ENCODE measurements around the gene PPP1R27. TPM values are rescaled to one million over a fixed set of nuclear protein-coding genes. Genes with fewer than 3 reads are reported as not detected.

PPP1R27 gene
- polyA plus RNA-seq, 3 donors: 0.22 to 1.5 (median 0.33) TPM

DNA sequence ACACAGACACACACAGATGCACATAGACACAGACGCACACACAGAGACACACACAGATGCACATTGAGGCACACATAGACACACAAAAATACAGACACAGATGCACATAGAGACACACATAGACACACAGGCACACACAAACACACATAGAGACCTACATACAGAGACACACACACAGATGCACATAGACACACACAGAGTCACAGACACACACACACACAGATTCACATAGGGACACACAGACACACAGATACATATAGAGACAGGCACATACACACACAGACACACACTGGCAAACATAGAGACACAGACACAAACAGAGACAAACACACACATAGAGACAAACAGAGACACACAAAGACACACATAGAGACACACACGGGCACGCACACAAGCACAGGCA, 40.8 kb downstream of the PPP1R27 start:
- Histone ChIP-seq H3K27me3 (ENCODE audit: control insufficient read depth in 2 of 2, insufficient read depth in 2 of 2, low read length in 2 of 2) (no peaks in the 10 kb centered on the region), H4K20me1 (ENCODE audit: insufficient read depth, low read length) (no peaks in the 10 kb centered on the region), H3K9me3 (replicated peaks in 1 of 2; ENCODE audit: control insufficient read depth in 1 of 2, insufficient read depth in 1 of 2, low read length in 2 of 2) (no peaks in the 10 kb centered on the region), H3K4me2 (replicated peaks; ENCODE audit: extremely low read depth, low read length, poor library complexity, severe bottlenecking) (no peak overlapping the region), H2AFZ (ENCODE audit: insufficient read depth, low read depth, low read length, poor library complexity, severe bottlenecking) (no peak overlapping the region), H3K79me2 (ENCODE audit: insufficient read depth, low read length) (no peaks in the 10 kb centered on the region), H3K4me1 (ENCODE audit: control insufficient read depth in 1 of 2, insufficient read depth in 2 of 2, low read length in 2 of 2) (no peaks in the 10 kb centered on the region), H3K9ac (ENCODE audit: insufficient read depth, low read length, poor library complexity, severe bottlenecking) (no peak overlapping the region), H3K27ac (ENCODE audit: low read depth in 1 of 2, low read length in 2 of 2) (no peak overlapping the region), H3K36me3 (replicated peaks in 1 of 2; ENCODE audit: control insufficient read depth in 1 of 2, insufficient read depth in 2 of 2, low read length in 2 of 2) (no peaks in the 10 kb centered on the region), H3K4me3 (replicated peaks in 1 of 3; ENCODE audit: low read depth in 2 of 3, low read length in 3 of 3) (no peak overlapping the region)
- no peak for DNase-seq
- H3K4me3 Mint-ChIP-seq: no peak overlapping the region
- H3K4me1 Mint-ChIP-seq: no peaks in the 10 kb centered on the region
- WGBS (ENCODE audit: insufficient coverage): 100% methylated on average over 1 of the region's 3 CpGs
- TF ChIP-seq, protein P1, sequence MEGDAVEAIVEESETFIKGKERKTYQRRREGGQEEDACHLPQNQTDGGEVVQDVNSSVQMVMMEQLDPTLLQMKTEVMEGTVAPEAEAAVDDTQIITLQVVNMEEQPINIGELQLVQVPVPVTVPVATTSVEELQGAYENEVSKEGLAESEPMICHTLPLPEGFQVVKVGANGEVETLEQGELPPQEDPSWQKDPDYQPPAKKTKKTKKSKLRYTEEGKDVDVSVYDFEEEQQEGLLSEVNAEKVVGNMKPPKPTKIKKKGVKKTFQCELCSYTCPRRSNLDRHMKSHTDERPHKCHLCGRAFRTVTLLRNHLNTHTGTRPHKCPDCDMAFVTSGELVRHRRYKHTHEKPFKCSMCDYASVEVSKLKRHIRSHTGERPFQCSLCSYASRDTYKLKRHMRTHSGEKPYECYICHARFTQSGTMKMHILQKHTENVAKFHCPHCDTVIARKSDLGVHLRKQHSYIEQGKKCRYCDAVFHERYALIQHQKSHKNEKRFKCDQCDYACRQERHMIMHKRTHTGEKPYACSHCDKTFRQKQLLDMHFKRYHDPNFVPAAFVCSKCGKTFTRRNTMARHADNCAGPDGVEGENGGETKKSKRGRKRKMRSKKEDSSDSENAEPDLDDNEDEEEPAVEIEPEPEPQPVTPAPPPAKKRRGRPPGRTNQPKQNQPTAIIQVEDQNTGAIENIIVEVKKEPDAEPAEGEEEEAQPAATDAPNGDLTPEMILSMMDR (IDR thresholded peaks at IDR 0.05): no peak
- H3K9me3 Mint-ChIP-seq: peaks cover 0 to 5% (median 0%) of the 10 kb centered on the region in 7 donors
- intact Hi-C loops (cut with micrococcal nuclease): no loop called here
- peaks cover 3 to 13% (median 3%) of the 10 kb centered on the region in 3 donors for H3K27me3 Mint-ChIP-seq (ENCODE audit: low read depth in 3 of 3)
- H3K36me3 Mint-ChIP-seq: no peaks in the 10 kb centered on the region
- H3K27ac Mint-ChIP-seq: no peak overlapping the region

GRCh38 chr17:81792675-81793615, 41.9 kb downstream of the PPP1R27 start:
- intact Hi-C loops (cut with micrococcal nuclease): no loop called here
- no peaks in the 10 kb centered on the region for H3K36me3 ChIP-seq (replicated peaks in 1 of 2; ENCODE audit: control insufficient read depth in 1 of 2, insufficient read depth in 2 of 2, low read length in 2 of 2)
- WGBS (ENCODE audit: insufficient coverage): 96% methylated on average over 8 of the region's 8 CpGs

More at GRCh38 chr17:81792675-81793615, 41.9 kb downstream of the PPP1R27 start:
- TF ChIP-seq, protein P1 (IDR thresholded peaks at IDR 0.05): no peak
- Histone ChIP-seq H3K27me3 (ENCODE audit: control insufficient read depth in 2 of 2, insufficient read depth in 2 of 2, low read length in 2 of 2) (no peaks in the 10 kb centered on the region), H3K4me2 (replicated peaks; ENCODE audit: extremely low read depth, low read length, poor library complexity, severe bottlenecking) (no peak overlapping the region), H4K20me1 (ENCODE audit: insufficient read depth, low read length) (no peaks in the 10 kb centered on the region), H3K4me1 (ENCODE audit: control insufficient read depth in 1 of 2, insufficient read depth in 2 of 2, low read length in 2 of 2) (no peaks in the 10 kb centered on the region), H3K9me3 (replicated peaks in 1 of 2; ENCODE audit: control insufficient read depth in 1 of 2, insufficient read depth in 1 of 2, low read length in 2 of 2) (no peaks in the 10 kb centered on the region), H3K9ac (ENCODE audit: insufficient read depth, low read length, poor library complexity, severe bottlenecking) (no peak overlapping the region), H3K27ac (ENCODE audit: low read depth in 1 of 2, low read length in 2 of 2) (no peak overlapping the region), H3K79me2 (ENCODE audit: insufficient read depth, low read length) (no peaks in the 10 kb centered on the region), H2AFZ (ENCODE audit: insufficient read depth, low read depth, low read length, poor library complexity, severe bottlenecking) (no peak overlapping the region), H3K4me3 (replicated peaks in 1 of 3; ENCODE audit: low read depth in 2 of 3, low read length in 3 of 3) (no peak overlapping the region)
- Mint-ChIP-seq H3K9me3 (peaks cover 0 to under 1% (median 0%) of the 10 kb centered on the region in 7 donors), H3K27me3 (ENCODE audit: low read depth in 3 of 3) (peaks cover 3 to 8% (median 3%) of the 10 kb centered on the region in 3 donors), H3K27ac (no peak overlapping the region), H3K36me3 (no peaks in the 10 kb centered on the region), H3K4me1 (no peaks in the 10 kb centered on the region), H3K4me3 (no peak overlapping the region)
- no peak for DNase-seq

Other genes with a start within 250 kb of the PPP1R27 start
- gene NPLOC4, start 197.9 kb downstream of the PPP1R27 start, polyA plus RNA-seq: 100 to 1,000 TPM in 2 of 3 donors, 10 to 100 TPM in 1; 92.1 to 112 (median 106) TPM
- gene TSPAN10, start 197.9 kb downstream of the PPP1R27 start, polyA plus RNA-seq: not detected
- 10 to 100 TPM in 2 of 3 donors, 1 to 10 TPM in 1; 8.9 to 12.0 (median 11.5) TPM for gene PDE6G, start 178.5 kb downstream of the PPP1R27 start, polyA plus RNA-seq
- 10 to 100 TPM; 46.0 to 61.1 (median 51.8) TPM for gene OXLD1, start 168.4 kb downstream of the PPP1R27 start, polyA plus RNA-seq
- gene CCDC137, start 168.3 kb downstream of the PPP1R27 start, polyA plus RNA-seq: 1 to 10 TPM; 2.4 to 8.8 (median 3.6) TPM
- gene ARL16, start 151.3 kb downstream of the PPP1R27 start, polyA plus RNA-seq: 10 to 100 TPM; 17.6 to 43.0 (median 28.7) TPM
- gene HGS, start 151.0 kb downstream of the PPP1R27 start, polyA plus RNA-seq: 100 to 1,000 TPM in 1 of 3 donors, 10 to 100 TPM in 2; 19.3 to 200 (median 28.0) TPM
- 10 to 100 TPM; 21.2 to 57.0 (median 38.3) TPM for gene MRPL12, start 131.7 kb downstream of the PPP1R27 start, polyA plus RNA-seq
- gene SLC25A10, start 122.8 kb downstream of the PPP1R27 start, polyA plus RNA-seq: 1 to 10 TPM; 1.8 to 2.3 (median 1.9) TPM
- not detected for gene GCGR, start 30.9 kb downstream of the PPP1R27 start, polyA plus RNA-seq
- gene MCRIP1, start 1.8 kb downstream of the PPP1R27 start, polyA plus RNA-seq: 10 to 100 TPM; 48.4 to 63.0 (median 48.5) TPM
- gene P4HB, start 25.5 kb upstream of the PPP1R27 start, polyA plus RNA-seq: 100 to 1,000 TPM; 108 to 297 (median 291) TPM
- 100 to 1,000 TPM in 1 of 3 donors, 10 to 100 TPM in 2; 86.3 to 477 (median 97.2) TPM for gene ARHGDIA, start 36.3 kb upstream of the PPP1R27 start, polyA plus RNA-seq
- gene ALYREF, start 56.5 kb upstream of the PPP1R27 start, polyA plus RNA-seq: 10 to 100 TPM; 20.2 to 98.1 (median 57.3) TPM
- 100 to 1,000 TPM; 184 to 512 (median 397) TPM for gene ANAPC11, start 56.7 kb upstream of the PPP1R27 start, polyA plus RNA-seq
- under 1 TPM in 2 of 3 donors, not detected in 1; 0.08 to 0.16 TPM for gene NPB, start 67.2 kb upstream of the PPP1R27 start, polyA plus RNA-seq
- 10 to 100 TPM; 10.7 to 14.5 (median 11.0) TPM for gene PCYT2, start 76.3 kb upstream of the PPP1R27 start, polyA plus RNA-seq
- gene SIRT7, start 83.1 kb upstream of the PPP1R27 start, polyA plus RNA-seq: 10 to 100 TPM; 22.5 to 73.5 (median 23.7) TPM
- gene MAFG, start 92.7 kb upstream of the PPP1R27 start, polyA plus RNA-seq: 10 to 100 TPM in 1 of 3 donors, 1 to 10 TPM in 2; 7.4 to 66.0 (median 7.6) TPM
- gene PYCR1, start 102.2 kb upstream of the PPP1R27 start, polyA plus RNA-seq: under 1 TPM in 1 of 3 donors, not detected in 2; 0.07 TPM
- gene MYADML2, start 112.2 kb upstream of the PPP1R27 start, polyA plus RNA-seq: not detected
- not detected for gene NOTUM, start 126.1 kb upstream of the PPP1R27 start, polyA plus RNA-seq
- 10 to 100 TPM; 25.5 to 31.9 (median 25.6) TPM for gene ASPSCR1, start 142.6 kb upstream of the PPP1R27 start, polyA plus RNA-seq
- gene CENPX, start 187.8 kb upstream of the PPP1R27 start, polyA plus RNA-seq: 10 to 100 TPM; 47.7 to 57.0 (median 55.9) TPM
- gene LRRC45, start 188.3 kb upstream of the PPP1R27 start, polyA plus RNA-seq: 10 to 100 TPM in 1 of 3 donors, 1 to 10 TPM in 2; 2.6 to 12.2 (median 3.4) TPM
- 1 to 10 TPM in 1 of 3 donors, not detected in 2; 1.8 TPM for gene RAC3, start 196.6 kb upstream of the PPP1R27 start, polyA plus RNA-seq
- gene DCXR, start 202.6 kb upstream of the PPP1R27 start, polyA plus RNA-seq: 10 to 100 TPM; 88.8 to 93.1 (median 90.3) TPM
- 10 to 100 TPM in 1 of 3 donors, 1 to 10 TPM in 2; 1.5 to 32.4 (median 4.1) TPM for gene RFNG, start 216.8 kb upstream of the PPP1R27 start, polyA plus RNA-seq
- 100 to 1,000 TPM; 101 to 130 (median 110) TPM for gene GPS1, start 216.8 kb upstream of the PPP1R27 start, polyA plus RNA-seq
- 100 to 1,000 TPM in 1 of 3 donors, 10 to 100 TPM in 2; 23.9 to 175 (median 47.6) TPM for gene DUS1L, start 230.8 kb upstream of the PPP1R27 start, polyA plus RNA-seq